PC-9 (cell line): ENCODE results near the gene PRKCA. TPM values are rescaled to one million over a fixed set of nuclear protein-coding genes. Genes with fewer than 3 reads are reported as not detected.

Experiments used
- BruUV-seq: library from RNA; stranded (reverse); fragments of 400-500 nt; replicated peaks from 2 replicates; lab custom pipeline; 2021; lab: Mats Ljungman, UMichigan
- CTCF ChIA-PET: fragments of 300-600 bp; sonication (Branson Sonifier 250); formaldehyde crosslinking; loops from one replicate; lab custom pipeline; 2022; ENCODE audit warnings: antibody characterized with exemption; lab: Charles Lee
- POLR2A ChIA-PET: fragments of 300-600 bp; sonication (Branson Sonifier 250); formaldehyde crosslinking; loops from one replicate; lab custom pipeline; 2022; ENCODE audit warnings: antibody characterized with exemption; ENCODE audit not compliant: unreplicated experiment; lab: Charles Lee
- DNase-seq, 2 experiments: peaks; one replicate each; pipeline versions ENCODE4 v3.0.0 to v3.0.0-alpha.2; 2015 to 2022; ENCODE audit warnings: mixed read lengths in 1 of 2
- H2AFZ ChIP-seq: fragments of 200-600 bp; sonication (generic); 2 replicates; pipeline ENCODE4 v1.8.1; 2017; ENCODE audit warnings: antibody characterized with exemption
- H3F3A ChIP-seq: fragments of 200-600 bp; sonication (generic); 2 replicates; pipeline ENCODE4 v1.8.1; 2017; ENCODE audit warnings: antibody characterized with exemption, mild to moderate bottlenecking, low read depth; ENCODE audit not compliant: insufficient read depth
- H3K27ac ChIP-seq: fragments of 200-600 bp; sonication (generic); 2 replicates; pipeline ENCODE4 v1.6.1; 2016; ENCODE audit warnings: mixed run types
- H3K27me3 ChIP-seq: fragments of 200-600 bp; sonication (generic); 2 replicates; pipeline ENCODE4 v1.6.1; 2016; ENCODE audit warnings: low read depth, mixed run types; ENCODE audit not compliant: insufficient read depth
- H3K36me3 ChIP-seq: fragments of 200-600 bp; sonication (generic); 2 replicates; pipeline ENCODE4 v1.6.1; 2016; ENCODE audit warnings: low read depth, mixed run types
- H3K4me1 ChIP-seq: fragments of 200-600 bp; sonication (generic); replicated peaks from 2 replicates; pipeline ENCODE4 v1.6.1; 2016; ENCODE audit warnings: mixed run types; ENCODE audit not compliant: insufficient read depth
- H3K4me2 ChIP-seq: fragments of 200-600 bp; sonication (generic); 2 replicates; pipeline ENCODE4 v1.6.1; 2017; ENCODE audit warnings: mixed run types
- H3K4me3 ChIP-seq: fragments of 200-600 bp; sonication (generic); 2 replicates; pipeline ENCODE4 v1.6.1; 2016; ENCODE audit warnings: mixed run types
- H3K79me2 ChIP-seq: fragments of 200-600 bp; sonication (generic); 2 replicates; pipeline ENCODE4 v1.6.1; 2017; ENCODE audit warnings: low read depth, mixed run types
- H3K9me2 ChIP-seq: fragments of 200-600 bp; sonication (generic); 2 replicates; pipeline ENCODE4 v1.8.1; 2017; ENCODE audit warnings: mild to moderate bottlenecking; ENCODE audit not compliant: insufficient read depth
- H3K9me3 ChIP-seq: fragments of 200-600 bp; sonication (generic); 2 replicates; pipeline ENCODE4 v1.8.1; 2016; ENCODE audit warnings: low read depth; ENCODE audit not compliant: insufficient read depth
- H4K20me1 ChIP-seq: fragments of 200-600 bp; sonication (generic); 2 replicates; pipeline ENCODE4 v1.8.1; 2017; ENCODE audit not compliant: insufficient read depth
- EZH2 ChIP-seq: fragments of 200-600 bp; sonication (generic); IDR thresholded peaks from 2 replicates; pipeline ENCODE4 v1.8.0; 2017; ENCODE audit warnings: antibody characterized with exemption, low read depth
- intact Hi-C: fragments of 100-400 bp; cut with micrococcal nuclease; formaldehyde crosslinking; loops from one replicate; pipeline ENCODE4 v1.10.0; 2022; ENCODE audit not compliant: unreplicated experiment
- total RNA-seq: library from RNA; stranded (reverse); gene quantifications from 2 replicates; pipeline ENCODE4 v1.2.3, GENCODE V29; 2021
- TF ChIP-seq, protein P1 (sequence below): fragments of 200-600 bp; sonication (generic); conservative IDR thresholded peaks from 2 replicates; pipeline ENCODE4 v1.6.1; 2017; ENCODE audit warnings: mixed run types, antibody characterized with exemption, mild to moderate bottlenecking, moderate library complexity

The PRKCA gene
- total RNA-seq, 1 experiment from 2014 or later = 23.1 TPM

DNA sequence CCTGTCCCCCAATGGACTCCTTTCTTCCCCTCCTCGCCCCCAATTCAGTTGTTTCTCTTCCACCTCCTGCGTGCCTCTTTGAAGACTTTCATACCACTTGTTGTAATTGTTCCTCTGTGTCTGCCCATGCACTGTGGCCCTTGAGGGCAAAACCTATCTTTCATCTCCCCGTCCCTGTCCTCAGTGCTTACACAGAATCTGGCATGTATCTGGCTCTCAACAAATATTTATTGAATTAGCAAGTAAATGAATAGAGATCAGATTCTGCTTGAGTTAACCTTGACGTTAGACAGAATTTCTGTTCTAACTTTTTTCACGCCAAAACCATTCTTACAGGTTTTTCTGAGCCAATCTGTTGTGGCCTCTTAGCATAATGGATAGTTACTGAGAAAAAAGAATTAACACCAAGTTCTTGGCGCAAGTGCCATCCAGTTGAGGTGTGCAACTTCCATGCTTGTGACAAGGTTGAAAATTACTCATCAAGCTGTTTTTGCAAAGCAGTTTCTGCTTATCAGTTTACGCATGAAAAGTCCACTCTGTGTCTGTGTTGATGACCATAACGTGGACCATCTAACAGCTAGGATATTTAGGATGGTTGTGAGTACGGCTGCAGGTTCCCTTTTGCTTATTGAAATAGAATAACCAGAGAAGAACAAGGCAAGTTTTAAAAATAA, 215.1 kb downstream of the PRKCA start:
- BruUV-seq = no TSS peak
- ChIA-PET POLR2A (no interaction called here), CTCF (no interaction called here)

DNA sequence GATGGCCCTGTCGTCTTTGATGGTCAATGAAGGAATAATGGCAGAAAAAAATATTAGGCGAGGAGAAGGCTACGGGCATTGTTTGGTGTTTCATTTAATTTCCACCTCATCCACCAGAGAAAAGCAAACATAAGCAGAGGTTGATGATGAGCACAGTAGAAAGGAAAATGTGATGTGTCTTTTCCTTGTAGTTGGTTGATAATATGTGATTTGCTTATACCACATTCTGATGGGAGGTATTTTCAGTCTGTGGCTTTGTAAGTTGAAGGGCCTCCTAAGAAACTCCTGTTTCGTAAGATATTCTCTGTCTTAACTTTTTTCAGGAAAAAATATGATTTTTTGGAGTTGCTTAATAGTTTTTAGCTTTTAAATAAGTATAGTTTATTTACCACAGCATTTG, 215.7 kb downstream of the PRKCA start:
- Histone ChIP-seq H3K36me3 (no peaks in the 10 kb centered on the region), H3K27ac (no peak overlapping the region), H3K4me1 (peaks cover 14% of the 10 kb centered on the region), H3K79me2 (peaks cover 4% of the 10 kb centered on the region; the same call in 1 of the 2 replicates), H4K20me1 (no peaks in the 10 kb centered on the region), H3K4me3 (no peak overlapping the region), H3F3A (no peaks in the 10 kb centered on the region), H3K9me2 (no peaks in the 10 kb centered on the region), H3K9me3 (no peaks in the 10 kb centered on the region), H3K27me3 (no peaks in the 10 kb centered on the region), H2AFZ (no peak overlapping the region), H3K4me2 (no peak overlapping the region)
- CTCF ChIA-PET = no interaction called here
- no TSS peak for BruUV-seq
- POLR2A ChIA-PET = no interaction called here
- intact Hi-C loops = no loop called here
- TF ChIP-seq, protein P1, sequence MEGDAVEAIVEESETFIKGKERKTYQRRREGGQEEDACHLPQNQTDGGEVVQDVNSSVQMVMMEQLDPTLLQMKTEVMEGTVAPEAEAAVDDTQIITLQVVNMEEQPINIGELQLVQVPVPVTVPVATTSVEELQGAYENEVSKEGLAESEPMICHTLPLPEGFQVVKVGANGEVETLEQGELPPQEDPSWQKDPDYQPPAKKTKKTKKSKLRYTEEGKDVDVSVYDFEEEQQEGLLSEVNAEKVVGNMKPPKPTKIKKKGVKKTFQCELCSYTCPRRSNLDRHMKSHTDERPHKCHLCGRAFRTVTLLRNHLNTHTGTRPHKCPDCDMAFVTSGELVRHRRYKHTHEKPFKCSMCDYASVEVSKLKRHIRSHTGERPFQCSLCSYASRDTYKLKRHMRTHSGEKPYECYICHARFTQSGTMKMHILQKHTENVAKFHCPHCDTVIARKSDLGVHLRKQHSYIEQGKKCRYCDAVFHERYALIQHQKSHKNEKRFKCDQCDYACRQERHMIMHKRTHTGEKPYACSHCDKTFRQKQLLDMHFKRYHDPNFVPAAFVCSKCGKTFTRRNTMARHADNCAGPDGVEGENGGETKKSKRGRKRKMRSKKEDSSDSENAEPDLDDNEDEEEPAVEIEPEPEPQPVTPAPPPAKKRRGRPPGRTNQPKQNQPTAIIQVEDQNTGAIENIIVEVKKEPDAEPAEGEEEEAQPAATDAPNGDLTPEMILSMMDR = no peak
- TF ChIP-seq EZH2 = no peak
- no peak for DNase-seq

More for the DNA sequence above, 215.1 kb downstream of the PRKCA start:
- Histone ChIP-seq H3K9me3 (no peaks in the 10 kb centered on the region), H3K4me2 (no peak overlapping the region), H3K27me3 (no peaks in the 10 kb centered on the region), H3K27ac (no peak overlapping the region), H3K4me1 (peaks cover 7% of the 10 kb centered on the region; the same call in 1 of the 2 replicates), H3K36me3 (no peaks in the 10 kb centered on the region), H2AFZ (no peak overlapping the region), H3K4me3 (no peak overlapping the region), H4K20me1 (no peaks in the 10 kb centered on the region), H3F3A (no peaks in the 10 kb centered on the region), H3K79me2 (peaks cover 4% of the 10 kb centered on the region; the same call in 1 of the 2 replicates), H3K9me2 (no peaks in the 10 kb centered on the region)
- TF ChIP-seq EZH2 = no peak
- TF ChIP-seq, protein P1 = no peak
- no peak for DNase-seq
- intact Hi-C loops = no loop called here

DNA sequence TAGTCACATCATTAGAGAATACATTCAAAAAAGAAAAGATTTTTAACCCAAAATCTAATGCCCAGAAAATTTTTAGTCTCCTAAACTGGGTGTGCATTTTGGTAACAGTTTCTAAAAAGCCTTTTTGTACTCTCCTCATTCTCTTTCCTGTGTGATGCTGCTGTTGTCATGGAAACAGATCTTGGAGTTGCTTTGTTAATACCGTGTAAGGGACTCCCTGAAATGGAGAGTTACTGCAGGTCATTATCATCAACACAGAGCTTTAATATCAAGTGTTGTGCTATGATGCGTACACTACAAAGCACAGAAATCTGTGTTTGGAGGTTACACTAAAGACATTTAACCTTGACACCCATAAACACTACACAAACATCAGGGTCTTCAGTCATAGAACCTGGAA, 216.3 kb downstream of the PRKCA start:
- no peak for DNase-seq
- H3K4me1 ChIP-seq = peaks cover 16% of the 10 kb centered on the region
- no TSS peak for BruUV-seq
- no peak overlapping the region for H3K4me3 ChIP-seq
- no peaks in the 10 kb centered on the region for H3K27me3 ChIP-seq
- peaks cover 4% of the 10 kb centered on the region; the same call in 1 of the 2 replicates for H3K79me2 ChIP-seq
- no peaks in the 10 kb centered on the region for H3F3A ChIP-seq
- H2AFZ ChIP-seq = no peak overlapping the region
- H3K9me2 ChIP-seq = no peaks in the 10 kb centered on the region
- no peaks in the 10 kb centered on the region for H3K9me3 ChIP-seq
- no peaks in the 10 kb centered on the region for H4K20me1 ChIP-seq
- intact Hi-C loops = no loop called here
- H3K4me2 ChIP-seq = no peak overlapping the region
- TF ChIP-seq, protein P1 = no peak
- no peak for TF ChIP-seq EZH2
- H3K27ac ChIP-seq = no peak overlapping the region
- ChIA-PET CTCF (no interaction called here), POLR2A (no interaction called here)
- no peaks in the 10 kb centered on the region for H3K36me3 ChIP-seq
